Liver (tissue), 9 donors: Measurements from ENCODE around the gene HOXB3. TPM values are rescaled to one million over a fixed set of nuclear protein-coding genes. Genes with fewer than 3 reads are reported as not detected.
A peak's percentile ranks its signal among the peaks of the same experiment; 100 is the strongest.

Source experiments
- DNase-seq: peaks from one replicate; pipeline ENCODE4 v3.0.0-alpha.2; 2017; ENCODE audit warnings: low spot score
- H3K27ac ChIP-seq, 2 donors: one replicate each; pipeline ENCODE4 v1.7.0; 2013; ENCODE audit warnings: inconsistent platforms in 2 of 2, low read length in 2 of 2, control low read depth in 1 of 2, low read depth in 1 of 2, mild to moderate bottlenecking in 1 of 2
- H3K27me3 ChIP-seq, 4 donors: one replicate each; pipeline versions ENCODE4 v1.6.1 to v1.7.0; 2013; ENCODE audit warnings: low read length in 3 of 4, inconsistent platforms in 1 of 4, mild to moderate bottlenecking in 1 of 4, moderate library complexity in 1 of 4; ENCODE audit not compliant: control insufficient read depth in 4 of 4, insufficient read depth in 4 of 4
- H3K36me3 ChIP-seq, 4 donors: one replicate each; pipeline versions ENCODE4 v1.6.1 to v1.7.0; 2013; ENCODE audit warnings: low read length in 3 of 4, mild to moderate bottlenecking in 3 of 4, low read depth in 1 of 4, moderate library complexity in 1 of 4; ENCODE audit not compliant: control insufficient read depth in 4 of 4, insufficient read depth in 3 of 4
- H3K4me1 ChIP-seq, 4 donors: one replicate each; pipeline versions ENCODE4 v1.6.1 to v1.7.0; 2013; ENCODE audit warnings: low read length in 3 of 4, mild to moderate bottlenecking in 3 of 4, moderate library complexity in 1 of 4; ENCODE audit not compliant: control insufficient read depth in 4 of 4, insufficient read depth in 4 of 4
- H3K4me3 ChIP-seq, 3 donors: one replicate each; pipeline versions ENCODE4 v1.6.1 to v1.7.0; 2013; ENCODE audit warnings: low read length in 3 of 3, control low read depth in 1 of 3, low read depth in 1 of 3, mild to moderate bottlenecking in 1 of 3
- H3K9ac ChIP-seq, 2 donors: one replicate each; pipeline ENCODE4 v1.7.0; 2013; ENCODE audit warnings: low read length in 2 of 2, mild to moderate bottlenecking in 2 of 2, moderate library complexity in 2 of 2, control low read depth in 1 of 2, low read depth in 1 of 2
- H3K9me3 ChIP-seq, 4 donors: one replicate each; pipeline versions ENCODE4 v1.6.1 to v1.7.0; 2013; ENCODE audit warnings: low read length in 3 of 4; ENCODE audit not compliant: control insufficient read depth in 4 of 4
- EGR1 ChIP-seq, 2 donors: IDR thresholded peaks; 2 replicates each; pipeline ENCODE4 v1.6.1; 2016 to 2018; ENCODE audit warnings: antibody characterized with exemption in 2 of 2, low read depth in 2 of 2
- FOXA2 ChIP-seq: IDR thresholded peaks from 2 replicates; pipeline ENCODE4 v1.6.1; 2016; ENCODE audit warnings: antibody characterized with exemption
- GABPA ChIP-seq, 2 donors: IDR thresholded peaks in 1 of 2; conservative IDR thresholded peaks in 1 of 2; 2 replicates each; pipeline ENCODE4 v1.6.1; 2016; ENCODE audit warnings: antibody characterized with exemption in 2 of 2, mild to moderate bottlenecking in 1 of 2, moderate library complexity in 1 of 2
- HNF4A ChIP-seq, 2 donors: conservative IDR thresholded peaks; 2 replicates each; pipeline ENCODE4 v1.6.1; 2016; ENCODE audit warnings: antibody characterized with exemption in 2 of 2, mild to moderate bottlenecking in 2 of 2
- HNF4G ChIP-seq: IDR thresholded peaks from 2 replicates; pipeline ENCODE4 v1.6.1; 2016; ENCODE audit warnings: antibody characterized with exemption
- JUND ChIP-seq, 2 donors: IDR thresholded peaks; 2 replicates each; pipeline ENCODE4 v1.6.1; 2016; ENCODE audit warnings: antibody characterized with exemption in 2 of 2
- NR2F2 ChIP-seq: IDR thresholded peaks from 2 replicates; pipeline ENCODE4 v1.6.1; 2016; ENCODE audit warnings: antibody characterized with exemption
- RAD21 ChIP-seq, 2 donors: IDR thresholded peaks; 2 replicates each; pipeline ENCODE4 v1.6.1; 2016; ENCODE audit warnings: antibody characterized with exemption in 2 of 2, mild to moderate bottlenecking in 2 of 2
- RXRA ChIP-seq, 2 donors: IDR thresholded peaks; 2 replicates each; pipeline ENCODE4 v1.6.1; 2017 to 2018; ENCODE audit warnings: antibody characterized with exemption in 2 of 2, mild to moderate bottlenecking in 1 of 2
- SP1 ChIP-seq: IDR thresholded peaks from 2 replicates; pipeline ENCODE4 v1.6.1; 2018; ENCODE audit warnings: antibody characterized with exemption, mild to moderate bottlenecking
- TAF1 ChIP-seq: conservative IDR thresholded peaks from 2 replicates; pipeline ENCODE4 v1.6.1; 2016; ENCODE audit warnings: antibody characterized with exemption, mild to moderate bottlenecking
- YY1 ChIP-seq: IDR thresholded peaks from 2 replicates; pipeline ENCODE4 v1.6.1; 2016; ENCODE audit warnings: antibody characterized with exemption, mild to moderate bottlenecking
- ZBTB33 ChIP-seq: IDR thresholded peaks from 2 replicates; pipeline ENCODE4 v1.6.1; 2016; ENCODE audit warnings: antibody characterized with exemption
- WGBS: extraction: QIAGEN DNeasy Blood & Tissue Kit; methylation state at CpG from one replicate; pipeline ENCODE4 v1.1.7; 2013; 5-methylcytosine and 5-hydroxymethylcytosine counted together
- polyA plus RNA-seq, 2 donors: library from polyadenylated mRNA; stranded (reverse) in 1 of 2; unstranded in 1 of 2; fragments of 200-250 nt in 1 of 2; fragments of >200 nt in 1 of 2; fragmentation: Nextera tagmentation in 1 of 2; extraction: Ambion mirVana in 1 of 2; gene quantifications; one replicate each; pipeline versions ENCODE4 v1.2.1 to v1.2.3, GENCODE V29; 2013 to 2015
- total RNA-seq, 2 donors: library from RNA; depleted of rRNA; stranded (reverse); fragments of >200 nt; gene quantifications; one replicate each; pipeline ENCODE4 v1.2.3, GENCODE V29; 2014
- TF ChIP-seq, protein P1 (sequence below): IDR thresholded peaks from 2 replicates; pipeline ENCODE4 v1.6.1; 2016; ENCODE audit warnings: antibody characterized with exemption
- TF ChIP-seq, protein P2 (sequence below): fragments of 150-350 bp; IDR thresholded peaks from 2 replicates; pipeline ENCODE4 v1.5.1; 2017; ENCODE audit warnings: improper control_type of control experiment, low read depth, low read length; ENCODE audit not compliant: missing input control
- donor health status: healthy.
- donor health status: healthy.
- donor health status: healthy.
- donor health status: healthy.
- donor health status: healthy.

The HOXB3 gene
- total and polyA plus RNA-seq, 4 donors: 0.75 to 2.2 (median 1.2) TPM

- H3K9ac ChIP-seq: no peak overlapping the region
- H3K36me3 ChIP-seq: no peaks in the 10 kb centered on the region
- H3K27me3 ChIP-seq: peaks cover 3 to 11% (median 3%) of the 10 kb centered on the region in 4 donors
- no peaks in the 10 kb centered on the region for H3K4me1 ChIP-seq
- H3K4me3 ChIP-seq: no peak overlapping the region
- no peak for TF ChIP-seq FOXA2
- TF ChIP-seq RAD21 (IDR thresholded peaks at IDR 0.05): no peak
- TF ChIP-seq SP1: no peak
- TF ChIP-seq HNF4G: no peak
- TF ChIP-seq, protein P1, sequence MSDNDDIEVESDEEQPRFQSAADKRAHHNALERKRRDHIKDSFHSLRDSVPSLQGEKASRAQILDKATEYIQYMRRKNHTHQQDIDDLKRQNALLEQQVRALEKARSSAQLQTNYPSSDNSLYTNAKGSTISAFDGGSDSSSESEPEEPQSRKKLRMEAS: no peak
- TF ChIP-seq, protein P2, sequence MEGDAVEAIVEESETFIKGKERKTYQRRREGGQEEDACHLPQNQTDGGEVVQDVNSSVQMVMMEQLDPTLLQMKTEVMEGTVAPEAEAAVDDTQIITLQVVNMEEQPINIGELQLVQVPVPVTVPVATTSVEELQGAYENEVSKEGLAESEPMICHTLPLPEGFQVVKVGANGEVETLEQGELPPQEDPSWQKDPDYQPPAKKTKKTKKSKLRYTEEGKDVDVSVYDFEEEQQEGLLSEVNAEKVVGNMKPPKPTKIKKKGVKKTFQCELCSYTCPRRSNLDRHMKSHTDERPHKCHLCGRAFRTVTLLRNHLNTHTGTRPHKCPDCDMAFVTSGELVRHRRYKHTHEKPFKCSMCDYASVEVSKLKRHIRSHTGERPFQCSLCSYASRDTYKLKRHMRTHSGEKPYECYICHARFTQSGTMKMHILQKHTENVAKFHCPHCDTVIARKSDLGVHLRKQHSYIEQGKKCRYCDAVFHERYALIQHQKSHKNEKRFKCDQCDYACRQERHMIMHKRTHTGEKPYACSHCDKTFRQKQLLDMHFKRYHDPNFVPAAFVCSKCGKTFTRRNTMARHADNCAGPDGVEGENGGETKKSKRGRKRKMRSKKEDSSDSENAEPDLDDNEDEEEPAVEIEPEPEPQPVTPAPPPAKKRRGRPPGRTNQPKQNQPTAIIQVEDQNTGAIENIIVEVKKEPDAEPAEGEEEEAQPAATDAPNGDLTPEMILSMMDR: no peak
- no peak for DNase-seq
- no peaks in the 10 kb centered on the region for H3K9me3 ChIP-seq
- H3K27ac ChIP-seq: peak overlapping the region; percentile 6 to 18
- WGBS: 29% methylated on average over 16 of the region's 16 CpGs
Observed at GRCh38 chr17:48559122-48559839, 30.8 kb downstream of the HOXB3 start.

DNA sequence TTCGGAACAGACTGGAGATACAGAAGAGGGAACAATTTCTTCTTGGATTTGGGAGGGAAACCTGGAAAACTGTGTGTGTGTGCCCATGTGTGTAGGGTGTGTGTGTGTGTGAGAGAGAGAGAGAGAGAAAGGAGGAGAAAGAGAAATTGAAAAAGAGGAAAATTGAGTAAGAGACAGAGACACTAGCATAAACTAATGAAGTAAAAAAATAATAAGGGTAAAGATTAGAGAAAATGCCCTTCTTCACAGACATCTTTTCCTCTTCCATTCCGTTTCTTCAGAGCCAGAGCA is 31.3 kb downstream of the HOXB3 start:
- Histone ChIP-seq H3K36me3 (no peaks in the 10 kb centered on the region), H3K27ac (no peak overlapping the region), H3K4me1 (no peaks in the 10 kb centered on the region), H3K27me3 (peaks cover 2 to 11% (median 3%) of the 10 kb centered on the region in 4 donors), H3K9me3 (no peaks in the 10 kb centered on the region), H3K9ac (no peak overlapping the region), H3K4me3 (no peak overlapping the region)
- DNase-seq: no peak
- 28% methylated on average over 2 of the region's 2 CpGs for WGBS
- TF ChIP-seq, protein P2: no peak
- TF ChIP-seq NR2F2: no peak
- TF ChIP-seq JUND (IDR thresholded peaks at IDR 0.05): no peak
- TF ChIP-seq EGR1 (IDR thresholded peaks at IDR 0.05; ENCODE audit: low read depth in 2 of 2): no peak
- no peak for TF ChIP-seq ZBTB33
- TF ChIP-seq TAF1: no peak
- no peak for TF ChIP-seq GABPA (IDR thresholded peaks at IDR 0.05 in 1 of 2, conservative IDR thresholded peaks at IDR 0.05 in 1 of 2)
- no peak for TF ChIP-seq RXRA (IDR thresholded peaks at IDR 0.05)
- TF ChIP-seq HNF4G: no peak
- no peak for TF ChIP-seq YY1
- TF ChIP-seq HNF4A (conservative IDR thresholded peaks at IDR 0.05): no peak
